Measurements from ENCODE around the gene ADO.

DNA sequence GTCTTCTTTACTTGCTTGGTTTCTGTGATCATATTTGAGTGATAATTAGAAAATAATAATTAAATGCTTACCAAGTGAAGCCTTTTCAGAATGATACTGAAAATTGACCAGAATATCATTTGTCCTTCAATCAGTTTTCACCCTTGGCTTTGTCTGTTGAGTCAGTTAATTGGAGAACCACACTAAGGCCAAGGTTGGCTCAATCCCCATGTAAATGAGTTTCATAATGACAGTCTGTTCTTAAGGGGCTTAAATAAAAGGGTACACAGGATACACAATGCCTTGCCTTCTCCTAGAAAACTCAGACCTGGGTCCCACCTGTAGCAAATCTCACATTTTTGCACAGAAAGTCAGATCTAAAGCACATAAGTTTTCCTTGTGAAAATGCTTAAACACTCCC, 42.9 kb downstream of the ADO start:
- TF ChIP-seq EZH2 (IDR thresholded peaks at IDR 0.05; ENCODE audit: low read depth) = no peak
- TF ChIP-seq, protein P1, sequence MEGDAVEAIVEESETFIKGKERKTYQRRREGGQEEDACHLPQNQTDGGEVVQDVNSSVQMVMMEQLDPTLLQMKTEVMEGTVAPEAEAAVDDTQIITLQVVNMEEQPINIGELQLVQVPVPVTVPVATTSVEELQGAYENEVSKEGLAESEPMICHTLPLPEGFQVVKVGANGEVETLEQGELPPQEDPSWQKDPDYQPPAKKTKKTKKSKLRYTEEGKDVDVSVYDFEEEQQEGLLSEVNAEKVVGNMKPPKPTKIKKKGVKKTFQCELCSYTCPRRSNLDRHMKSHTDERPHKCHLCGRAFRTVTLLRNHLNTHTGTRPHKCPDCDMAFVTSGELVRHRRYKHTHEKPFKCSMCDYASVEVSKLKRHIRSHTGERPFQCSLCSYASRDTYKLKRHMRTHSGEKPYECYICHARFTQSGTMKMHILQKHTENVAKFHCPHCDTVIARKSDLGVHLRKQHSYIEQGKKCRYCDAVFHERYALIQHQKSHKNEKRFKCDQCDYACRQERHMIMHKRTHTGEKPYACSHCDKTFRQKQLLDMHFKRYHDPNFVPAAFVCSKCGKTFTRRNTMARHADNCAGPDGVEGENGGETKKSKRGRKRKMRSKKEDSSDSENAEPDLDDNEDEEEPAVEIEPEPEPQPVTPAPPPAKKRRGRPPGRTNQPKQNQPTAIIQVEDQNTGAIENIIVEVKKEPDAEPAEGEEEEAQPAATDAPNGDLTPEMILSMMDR (conservative IDR thresholded peaks at IDR 0.05) = no peak
